AG10803 (cell line): ENCODE results near the gene GORASP1.

Source experiments
- DNase-seq: peaks from one replicate; pipeline ENCODE4 v3.0.0; 2010; ENCODE audit warnings: low read depth
- H3K4me3 ChIP-seq: 2 replicates; pipeline ENCODE4 v1.5.1; 2011; ENCODE audit warnings: mild to moderate bottlenecking, low read length, control low read depth
- TF ChIP-seq, protein P1 (sequence below): conservative IDR thresholded peaks from 2 replicates; pipeline ENCODE4 v1.5.1; 2011; ENCODE audit warnings: mild to moderate bottlenecking, low read length, control low read depth, inconsistent platforms

The GORASP1 gene

DNA sequence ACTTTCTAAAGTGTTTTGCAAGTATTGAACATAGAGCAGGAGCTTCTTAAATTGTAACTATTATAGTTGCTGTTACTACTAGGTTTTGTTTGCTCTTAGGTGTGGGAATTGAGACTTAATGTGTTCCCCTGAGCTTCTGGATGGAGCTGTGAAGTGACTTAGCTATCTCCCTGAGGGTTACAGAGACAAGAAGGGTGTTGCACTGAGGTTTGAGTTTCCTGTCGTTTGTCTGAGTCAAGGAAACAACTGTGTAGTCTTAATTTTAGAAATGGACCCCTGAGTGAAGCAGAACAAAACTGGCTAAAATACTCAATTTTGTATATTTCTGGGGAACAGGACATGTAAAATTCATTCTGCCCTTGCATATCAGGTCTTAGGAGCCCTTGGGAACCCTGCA, 20.5 kb upstream of the GORASP1 start:
- no peak for DNase-seq

DNA sequence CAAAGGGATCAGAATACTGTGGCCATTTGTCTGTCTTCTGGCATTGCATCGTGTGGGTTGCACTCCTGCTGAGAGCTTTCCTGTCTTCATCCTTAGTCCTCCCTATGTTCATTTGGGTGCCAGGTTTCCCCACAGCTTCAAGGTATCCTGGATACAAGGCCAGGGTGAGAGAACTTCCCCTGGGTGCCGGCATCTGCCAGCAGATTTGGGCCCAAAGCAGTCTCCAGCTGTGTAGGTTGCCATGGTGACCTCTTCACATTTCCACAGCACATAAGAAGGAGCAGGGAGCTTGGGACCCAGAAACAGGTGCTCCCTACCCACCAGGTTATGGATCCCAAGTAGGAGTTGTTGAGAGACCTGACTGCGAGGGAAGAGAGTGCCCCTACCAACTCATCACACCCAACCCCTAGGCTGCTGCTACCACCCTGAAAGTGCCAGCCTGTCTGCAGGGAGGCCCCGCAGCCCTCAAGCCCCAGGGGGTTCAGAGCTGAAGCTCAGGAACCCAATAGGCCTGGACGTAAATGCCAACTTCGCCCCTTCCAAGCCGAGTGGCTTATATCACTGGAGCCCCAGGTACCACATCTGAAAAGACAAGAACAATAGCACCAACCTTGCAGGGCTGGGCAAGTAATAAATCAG, 20.0 kb upstream of the GORASP1 start:
- DNase-seq = no peak
- TF ChIP-seq, protein P1, sequence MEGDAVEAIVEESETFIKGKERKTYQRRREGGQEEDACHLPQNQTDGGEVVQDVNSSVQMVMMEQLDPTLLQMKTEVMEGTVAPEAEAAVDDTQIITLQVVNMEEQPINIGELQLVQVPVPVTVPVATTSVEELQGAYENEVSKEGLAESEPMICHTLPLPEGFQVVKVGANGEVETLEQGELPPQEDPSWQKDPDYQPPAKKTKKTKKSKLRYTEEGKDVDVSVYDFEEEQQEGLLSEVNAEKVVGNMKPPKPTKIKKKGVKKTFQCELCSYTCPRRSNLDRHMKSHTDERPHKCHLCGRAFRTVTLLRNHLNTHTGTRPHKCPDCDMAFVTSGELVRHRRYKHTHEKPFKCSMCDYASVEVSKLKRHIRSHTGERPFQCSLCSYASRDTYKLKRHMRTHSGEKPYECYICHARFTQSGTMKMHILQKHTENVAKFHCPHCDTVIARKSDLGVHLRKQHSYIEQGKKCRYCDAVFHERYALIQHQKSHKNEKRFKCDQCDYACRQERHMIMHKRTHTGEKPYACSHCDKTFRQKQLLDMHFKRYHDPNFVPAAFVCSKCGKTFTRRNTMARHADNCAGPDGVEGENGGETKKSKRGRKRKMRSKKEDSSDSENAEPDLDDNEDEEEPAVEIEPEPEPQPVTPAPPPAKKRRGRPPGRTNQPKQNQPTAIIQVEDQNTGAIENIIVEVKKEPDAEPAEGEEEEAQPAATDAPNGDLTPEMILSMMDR = no peak
- H3K4me3 ChIP-seq = no peak overlapping the region

More for the DNA sequence above, 20.5 kb upstream of the GORASP1 start:
- no peak overlapping the region for H3K4me3 ChIP-seq
- TF ChIP-seq, protein P1 = no peak

DNA sequence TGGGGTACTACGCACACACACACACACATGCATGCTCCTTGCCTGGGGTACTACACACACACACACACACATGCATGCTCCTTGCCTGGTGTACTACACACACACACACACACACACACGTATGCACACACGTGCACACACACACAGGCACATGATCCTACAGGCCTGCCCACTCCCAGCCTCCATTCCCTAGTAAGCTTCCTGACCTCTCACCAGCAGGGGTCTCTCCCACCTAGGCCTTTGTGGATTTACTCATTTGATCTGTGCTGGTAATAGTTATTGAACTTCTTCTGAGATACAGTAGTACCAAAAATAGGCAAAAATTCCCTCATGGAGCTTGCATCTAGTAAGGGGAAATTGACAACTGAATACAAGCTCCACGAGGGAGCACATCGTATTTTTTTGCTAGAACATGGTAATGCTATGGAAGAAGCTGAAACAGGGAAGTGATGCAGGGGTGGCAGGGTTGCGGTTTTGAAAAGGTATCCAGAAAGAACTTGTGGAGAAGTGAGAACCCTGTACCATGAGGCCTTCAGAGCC, 19.2 kb upstream of the GORASP1 start:
- TF ChIP-seq, protein P1 = peak; percentile 80
- H3K4me3 ChIP-seq = no peak overlapping the region
- DNase-seq = peak; percentile 61

DNA sequence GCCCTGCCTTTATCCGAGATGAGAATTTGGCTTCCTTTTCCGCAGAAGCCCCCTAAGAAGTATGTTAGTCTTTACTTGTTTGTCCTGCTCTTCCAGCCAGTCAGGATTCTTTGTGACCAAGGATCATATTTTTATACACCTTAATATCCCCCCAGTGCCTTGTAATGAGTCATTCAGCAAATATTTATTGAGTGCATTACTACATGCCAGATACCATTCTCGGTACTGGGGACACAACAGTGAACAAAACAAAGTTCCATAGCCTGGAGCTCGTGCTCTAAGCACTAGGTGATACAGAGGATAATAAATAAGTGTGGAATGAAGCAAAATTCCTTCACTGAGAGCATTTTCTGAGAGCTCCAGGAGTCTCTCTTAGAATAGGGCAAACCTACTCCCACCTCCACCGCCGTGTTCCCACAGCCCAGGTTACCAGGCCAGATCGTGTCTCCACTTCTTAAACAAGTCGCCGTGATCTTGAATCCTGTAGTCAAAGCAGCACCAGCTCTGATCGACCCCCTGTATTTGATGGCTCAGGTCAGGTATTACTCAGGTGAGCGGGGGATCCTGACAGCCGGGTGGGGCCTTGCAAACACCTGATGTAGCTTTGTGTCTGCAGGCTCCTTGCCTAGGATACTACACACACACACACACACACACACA, 18.5 kb upstream of the GORASP1 start:
- TF ChIP-seq, protein P1 = no peak
- H3K4me3 ChIP-seq = no peak overlapping the region
- peak; percentile 60 for DNase-seq

DNA sequence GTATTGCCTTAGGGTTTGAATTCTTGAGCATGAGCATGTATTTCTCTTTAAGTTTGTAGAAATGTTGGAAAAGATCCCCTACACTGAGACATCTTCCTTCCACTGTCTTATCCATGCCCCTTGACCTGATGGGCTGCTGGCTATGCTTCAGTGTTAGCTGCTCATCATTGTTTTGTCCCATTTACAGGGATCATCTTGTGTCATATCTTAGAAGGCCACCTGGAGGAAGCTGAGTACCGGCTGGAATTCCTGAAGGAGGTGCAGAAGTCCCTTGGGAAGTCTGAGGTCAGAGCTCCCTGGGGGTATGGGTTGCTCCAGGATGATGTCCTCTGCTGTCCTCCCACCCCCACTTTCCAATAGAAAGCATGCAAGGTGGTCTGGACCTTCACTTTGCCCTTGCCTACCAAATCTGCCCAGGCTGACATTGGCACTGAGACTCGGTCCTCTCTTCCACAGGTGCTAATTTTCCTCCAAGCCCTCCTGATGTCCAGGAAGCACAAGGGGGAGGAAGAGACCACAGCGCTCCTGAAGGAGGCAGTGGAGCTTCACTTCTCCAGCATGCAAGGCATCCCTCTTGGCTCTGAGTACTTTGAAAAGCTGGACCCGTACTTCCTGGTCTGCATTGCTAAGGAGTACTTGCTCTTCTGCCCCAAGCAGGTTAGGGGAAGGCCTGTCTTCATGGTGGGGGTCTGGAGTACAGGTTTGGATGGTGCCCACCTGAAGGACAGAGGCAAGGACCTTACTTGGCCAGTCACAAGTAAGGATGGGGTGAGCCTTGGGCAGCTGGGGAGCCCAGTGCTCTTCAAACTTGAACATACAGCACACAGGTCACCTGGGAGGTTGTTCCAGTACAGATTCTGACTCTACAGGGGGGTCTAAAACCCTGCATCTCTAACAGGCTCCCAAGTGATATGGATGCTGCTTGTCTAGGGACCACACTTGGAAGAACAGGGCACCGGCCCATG, 17.7 kb upstream of the GORASP1 start:
- TF ChIP-seq, protein P1 = peak; percentile 73
- no peak overlapping the region for H3K4me3 ChIP-seq
- DNase-seq = peak; percentile 62

DNA sequence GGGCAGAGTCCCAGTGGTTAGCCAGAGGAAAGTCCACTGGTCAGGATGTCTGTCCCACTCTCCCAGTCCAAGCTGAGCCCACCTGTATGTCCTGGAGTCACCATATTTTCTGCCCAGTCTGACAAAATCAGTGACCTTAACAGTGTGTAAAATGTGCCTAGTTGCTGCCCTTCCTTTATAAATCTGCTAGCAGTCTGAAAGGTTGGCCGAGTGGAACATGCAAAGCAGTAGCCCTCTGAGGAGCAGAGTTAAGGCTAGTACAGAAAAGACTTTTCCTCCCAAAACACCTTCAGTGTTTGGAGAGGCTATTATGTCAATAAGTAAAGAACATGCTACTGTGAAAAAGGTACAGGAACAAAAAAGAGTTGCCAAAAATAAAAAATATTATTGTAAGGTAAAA, 15.4 kb upstream of the GORASP1 start:
- no peak for DNase-seq
- TF ChIP-seq, protein P1 = no peak
- no peak overlapping the region for H3K4me3 ChIP-seq
